HCT116 (cell line): ENCODE results near the gene EML4. TPM values are rescaled to one million over a fixed set of nuclear protein-coding genes. Genes with fewer than 3 reads are reported as not detected.

Source experiments
- ATAC-seq: fragments of 200-7000 bp; cut with Tn5 transposase; 2 replicates; pipeline ENCODE4 v1.9.1; 2020; ENCODE audit warnings: mild to moderate bottlenecking, moderate library complexity
- BruUV-seq: library from RNA; stranded (reverse); fragments of 400-500 nt; replicated peaks from 2 replicates; lab custom pipeline; 2021; lab: Mats Ljungman, UMichigan
- CTCF ChIA-PET: fragments of 300-600 bp; sonication (Branson Sonifier 250); formaldehyde crosslinking; loops from one replicate; lab custom pipeline; 2021; ENCODE audit warnings: antibody characterized with exemption; lab: Charles Lee
- POLR2A ChIA-PET: fragments of 300-600, 350-600 bp; sonication (Branson Sonifier 250); formaldehyde crosslinking; loops from one replicate; lab custom pipeline; 2021; ENCODE audit warnings: antibody characterized with exemption; lab: Charles Lee
- RAD21 ChIA-PET, 2 experiments: fragments of 300-600 bp; sonication (Branson Sonifier 250); formaldehyde crosslinking; loops; one replicate each; lab custom pipeline; 2023; ENCODE audit warnings: low total read pairs in 2 of 2; ENCODE audit not compliant: uncharacterized antibody in 2 of 2, unreplicated experiment in 2 of 2, low non-redundant PET in 1 of 2; lab: Charles Lee
- DNase-seq: peaks from one replicate; pipeline ENCODE4 v3.0.0-alpha.2; 2010; ENCODE audit warnings: low read depth, low spot score
- H2AFZ ChIP-seq: fragments of 200-600 bp; shearing (Covaris generic), sonication (generic); 2 replicates; pipeline ENCODE4 v1.6.1; 2017; ENCODE audit warnings: low read depth, mixed run types, mixed read lengths, antibody characterized with exemption, low read length; ENCODE audit not compliant: poor library complexity, severe bottlenecking
- H3K27ac ChIP-seq: 2 replicates; pipeline ENCODE4 v1.5.1; 2012; ENCODE audit warnings: low read depth, low read length
- H3K27me3 ChIP-seq: fragments of 200-600 bp; sonication (generic); 2 replicates; pipeline ENCODE4 v1.6.1; 2016; ENCODE audit warnings: mixed run types, low read length, mixed read lengths; ENCODE audit not compliant: insufficient read depth
- H3K36me3 ChIP-seq, 2 experiments: fragments of 200-500 bp in 1 of 2; fragments of 200-600 bp in 1 of 2; sonication (Bioruptor generic) in 1 of 2; sonication (generic) in 1 of 2; 2 replicates each; pipeline versions ENCODE4 v1.5.1 to v1.6.1; 2014 to 2016; ENCODE audit warnings: low read length in 2 of 2, inconsistent platforms in 1 of 2, mixed read lengths in 1 of 2, mixed run types in 1 of 2; ENCODE audit not compliant: insufficient read depth in 2 of 2, control insufficient read depth in 1 of 2
- H3K4me1 ChIP-seq, 2 experiments: fragments of 200-600 bp in 1 of 2; sonication (generic) in 1 of 2; 2 replicates each; pipeline versions ENCODE4 v1.5.1 to v1.6.1; 2012 to 2017; ENCODE audit warnings: low read length in 2 of 2, inconsistent platforms in 1 of 2, mild to moderate bottlenecking in 1 of 2, mixed read lengths in 1 of 2, mixed run types in 1 of 2, moderate library complexity in 1 of 2; ENCODE audit not compliant: insufficient read depth in 2 of 2, control insufficient read depth in 1 of 2
- H3K4me2 ChIP-seq: fragments of 200-600 bp; sonication (generic); 2 replicates; pipeline ENCODE4 v1.6.1; 2017; ENCODE audit warnings: mixed run types, low read length, mixed read lengths
- H3K4me3 ChIP-seq, 2 experiments: fragments of 200-600 bp in 1 of 2; sonication (generic) in 1 of 2; replicated peaks in 1 of 2; 2 replicates each; pipeline ENCODE4 v1.5.1; 2011 to 2016; ENCODE audit warnings: low read length in 2 of 2, control low read depth in 1 of 2, low read depth in 1 of 2, mild to moderate bottlenecking in 1 of 2, mixed read lengths in 1 of 2, mixed run types in 1 of 2
- H3K79me2 ChIP-seq: fragments of 200-600 bp; sonication (generic); 2 replicates; pipeline ENCODE4 v1.6.1; 2017; ENCODE audit warnings: mild to moderate bottlenecking, mixed run types, low read length, moderate library complexity, mixed read lengths; ENCODE audit not compliant: insufficient read depth
- H3K9ac ChIP-seq: fragments of 200-600 bp; sonication (generic); 2 replicates; pipeline ENCODE4 v1.6.1; 2016; ENCODE audit warnings: low read length, mixed read lengths
- H3K9me2 ChIP-seq: fragments of 200-600 bp; sonication (generic), shearing (Covaris generic); 2 replicates; pipeline ENCODE4 v1.6.1; 2017; ENCODE audit warnings: mixed run types, mild to moderate bottlenecking, moderate library complexity; ENCODE audit not compliant: insufficient read depth
- H3K9me3 ChIP-seq, 2 experiments: fragments of 200-500 bp in 1 of 2; fragments of 200-600 bp in 1 of 2; sonication (Bioruptor generic) in 1 of 2; sonication (generic) in 1 of 2; 2 replicates each; pipeline ENCODE4 v1.6.1; 2014 to 2017; ENCODE audit warnings: low read length in 2 of 2, mixed read lengths in 2 of 2, inconsistent platforms in 1 of 2, low read depth in 1 of 2, mild to moderate bottlenecking in 1 of 2, mixed run types in 1 of 2, moderate library complexity in 1 of 2; ENCODE audit not compliant: control insufficient read depth in 1 of 2, insufficient read depth in 1 of 2
- H4K20me1 ChIP-seq: fragments of 200-600 bp; sonication (generic), shearing (Covaris generic); 2 replicates; pipeline ENCODE4 v1.6.1; 2017; ENCODE audit warnings: mixed run types, mild to moderate bottlenecking, moderate library complexity; ENCODE audit not compliant: insufficient read depth
- CBX3 ChIP-seq: IDR thresholded peaks from 2 replicates; pipeline ENCODE4 v1.6.1; 2012; ENCODE audit warnings: low read depth
- CEBPB ChIP-seq: IDR thresholded peaks from 2 replicates; pipeline ENCODE4 v1.6.1; 2012; ENCODE audit warnings: low read depth
- EZH2 ChIP-seq: fragments of 200-600 bp; sonication (generic); IDR thresholded peaks from 2 replicates; pipeline ENCODE4 v1.6.1; 2017; ENCODE audit warnings: antibody characterized with exemption, mixed run types
- JUND ChIP-seq: IDR thresholded peaks from 2 replicates; pipeline ENCODE4 v1.6.1; 2012
- POLR2AphosphoS5 ChIP-seq: IDR thresholded peaks from 2 replicates; pipeline ENCODE4 v1.6.1; 2011; ENCODE audit warnings: mild to moderate bottlenecking, low read depth, low read length, moderate library complexity
- RAD21 ChIP-seq: IDR thresholded peaks from 2 replicates; pipeline ENCODE4 v1.6.1; 2012; ENCODE audit warnings: low read depth, mild to moderate bottlenecking
- SIN3A ChIP-seq: IDR thresholded peaks from 2 replicates; pipeline ENCODE4 v1.6.1; 2012; ENCODE audit warnings: low read depth
- intact Hi-C: fragments of 100-400 bp; cut with micrococcal nuclease; formaldehyde crosslinking; loops from 2 replicates; pipeline ENCODE4 v1.10.0; 2022
- total RNA-seq: library from RNA; stranded (reverse); gene quantifications from one replicate; pipeline ENCODE4 v1.2.1, GENCODE V29; 2021; ENCODE audit not compliant: unreplicated experiment

EML4 gene
- total RNA-seq, 1 experiment from 2014 or later = 53.5 TPM

DNA sequence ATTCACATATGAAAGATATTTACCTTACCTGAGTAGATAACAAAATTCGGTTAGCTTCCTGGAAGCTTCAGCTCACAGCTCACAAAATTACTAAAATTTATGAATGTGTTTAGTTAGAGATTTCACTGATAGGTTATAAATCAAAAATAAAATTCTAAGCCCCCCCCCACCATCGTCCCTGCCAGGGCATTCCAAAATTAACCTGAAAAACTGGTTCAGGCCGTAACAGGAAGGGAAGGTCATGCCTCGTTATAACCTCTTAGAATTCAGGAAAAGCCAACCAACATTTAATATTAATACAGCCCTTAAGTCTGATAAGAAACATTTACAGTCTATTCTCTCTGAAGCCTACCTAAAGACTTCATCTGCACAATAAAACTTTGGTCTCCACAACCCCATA, 143.0 kb downstream of the EML4 start:
- Histone ChIP-seq H3K9me2 (no peaks in the 10 kb centered on the region), H3K79me2 (no peaks in the 10 kb centered on the region), H3K9me3 (no peaks in the 10 kb centered on the region), H3K4me2 (no peak overlapping the region), H3K4me1 (peaks cover 0 to 3% of the 10 kb centered on the region in 2 experiments; a peak in 1 of 4 replicates), H3K27ac (no peak overlapping the region), H4K20me1 (no peaks in the 10 kb centered on the region), H2AFZ (no peak overlapping the region), H3K9ac (no peak overlapping the region), H3K4me3 (no peak overlapping the region), H3K27me3 (no peaks in the 10 kb centered on the region), H3K36me3 (peaks cover 5 to 7% of the 10 kb centered on the region in 2 experiments; a peak in 1 of 4 replicates)
- no peak for DNase-seq
- ChIA-PET CTCF (interaction anchor here (0.7 kb wide), 1 partner anchor 222 kb away, joined by 4 read pairs; no protein-coding TSS in a partner anchor), RAD21 (no interaction called here), POLR2A (no interaction called here)
- TF ChIP-seq RAD21 = no peak
- no peak for TF ChIP-seq JUND
- TF ChIP-seq CBX3 = no peak
- TF ChIP-seq SIN3A = no peak
- TF ChIP-seq POLR2AphosphoS5 = no peak
- no TSS peak for BruUV-seq
- ATAC-seq = no peak
- intact Hi-C loops = no loop called here

DNA sequence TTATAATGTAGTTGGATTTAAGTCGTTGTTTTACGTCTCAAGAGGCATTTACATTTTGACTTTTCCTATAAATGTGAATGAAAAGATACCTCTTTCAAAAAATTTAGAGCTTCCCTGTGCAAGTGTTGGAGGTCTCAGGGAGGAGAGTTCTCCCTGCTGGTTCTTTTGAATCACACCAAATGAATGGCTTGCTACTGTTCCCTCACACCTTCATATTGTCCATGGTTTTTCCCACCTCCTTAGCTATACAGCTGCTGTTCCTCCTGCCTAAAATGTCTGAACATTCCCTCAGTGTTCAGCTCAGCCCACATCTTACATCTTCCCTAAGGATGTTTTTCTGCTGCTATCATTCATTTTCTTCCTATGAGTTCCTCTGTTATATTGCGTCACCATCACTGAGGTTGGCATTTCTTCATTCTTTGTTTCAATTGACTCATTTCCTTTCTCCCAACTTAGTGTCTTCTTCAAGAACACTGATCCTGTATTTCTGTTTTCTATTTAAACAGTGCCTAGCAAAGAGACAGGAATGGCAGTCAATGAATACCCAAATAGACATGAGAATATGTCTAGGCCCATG, 145.8 kb downstream of the EML4 start:
- Histone ChIP-seq H3K36me3 (peaks cover 5 to 11% of the 10 kb centered on the region in 2 experiments; a peak in 1 of 4 replicates), H3K4me1 (peaks cover 0 to 3% of the 10 kb centered on the region in 2 experiments; a peak in 1 of 4 replicates), H3K9me3 (no peaks in the 10 kb centered on the region), H3K9me2 (no peaks in the 10 kb centered on the region), H3K4me2 (no peak overlapping the region), H3K4me3 (no peak overlapping the region), H3K79me2 (no peaks in the 10 kb centered on the region), H2AFZ (no peak overlapping the region), H3K27me3 (no peaks in the 10 kb centered on the region), H3K9ac (no peak overlapping the region), H3K27ac (no peak overlapping the region), H4K20me1 (no peaks in the 10 kb centered on the region)
- no peak for ATAC-seq
- no TSS peak for BruUV-seq
- TF ChIP-seq CEBPB (peak; percentile 58; the same call in 1 of the 2 replicates), EZH2 (no peak)
- ChIA-PET RAD21 (no interaction called here), CTCF (no interaction called here), POLR2A (no interaction called here)
- intact Hi-C loops = no loop called here
- DNase-seq = no peak
